K562 (cell line): Measurements from ENCODE around the gene EMC6. TPM values are rescaled to one million over a fixed set of nuclear protein-coding genes. Genes with fewer than 3 reads are reported as not detected.

Experiments
- ATAC-seq: fragments of 200-7000 bp; cut with Tn5 transposase; 3 replicates; pipeline ENCODE4 v1.9.1; 2020; ENCODE audit warnings: moderate library complexity
- BruUV-seq: library from RNA; stranded (reverse); fragments of 400-500 nt; replicated peaks from 2 replicates; lab custom pipeline; 2021; lab: Mats Ljungman, UMichigan
- CTCF ChIA-PET: fragments of 300-600 bp; formaldehyde crosslinking; extraction: SDS; loops from one replicate; lab custom pipeline; 2021; ENCODE audit warnings: low intra/inter-chr PET ratio; lab: Yijun Ruan, JAX
- POLR2A ChIA-PET: fragments of 300-600, 350-650 bp; sonication (Branson Sonifier 250); formaldehyde crosslinking; extraction: SDS; loops from one replicate; lab custom pipeline; 2021; ENCODE audit warnings: antibody characterized with exemption, inconsistent platforms; lab: Yijun Ruan, JAX
- DNase-seq, 4 experiments: peaks; one replicate each; pipeline versions ENCODE4 v3.0.0 to v3.0.0-alpha.2; 2011 to 2018; ENCODE audit warnings: low spot score in 3 of 4, mixed read lengths in 3 of 4; ENCODE audit errors: extremely low read depth in 1 of 4
- FAIRE-seq: peaks from 2 replicates; lab custom pipeline; 2011; peaks lifted over from hg19 to GRCh38; lab: Jason Lieb, UNC
- H2AFZ ChIP-seq: 2 replicates; pipeline ENCODE4 v1.6.0; 2011; ENCODE audit warnings: low read depth, low read length, control low read depth, inconsistent platforms
- H3K27ac ChIP-seq: fragments of 200-600 bp; 3 replicates; pipeline ENCODE4 v1.8.0; 2011; ENCODE audit warnings: low read depth, mild to moderate bottlenecking, control low read depth, inconsistent platforms, low read length, moderate library complexity, mixed read lengths; ENCODE audit errors: extremely low read depth
- H3K27me3 ChIP-seq, 2 experiments: fragments of 300-600 bp in 1 of 2; 2 replicates in 1 of 2; 3 replicates in 1 of 2; pipeline versions ENCODE4 v1.6.0 to v1.8.0; 2011; ENCODE audit warnings: inconsistent platforms in 2 of 2, low read length in 2 of 2, mild to moderate bottlenecking in 1 of 2, mixed read lengths in 1 of 2, moderate library complexity in 1 of 2; ENCODE audit not compliant: control insufficient read depth in 2 of 2, insufficient read depth in 2 of 2
- H3K36me3 ChIP-seq: fragments of 300-600 bp; 3 replicates; pipeline ENCODE4 v1.8.0; 2011; ENCODE audit warnings: mild to moderate bottlenecking, low read length, inconsistent platforms; ENCODE audit not compliant: control insufficient read depth, insufficient read depth
- H3K4me1 ChIP-seq, 2 experiments: fragments of 200-600 bp in 1 of 2; replicated peaks in 1 of 2; 2 replicates in 1 of 2; 3 replicates in 1 of 2; pipeline versions ENCODE4 v1.5.1 to v1.8.0; 2011; ENCODE audit warnings: inconsistent platforms in 2 of 2, low read length in 2 of 2, mild to moderate bottlenecking in 1 of 2, mixed read lengths in 1 of 2, moderate library complexity in 1 of 2; ENCODE audit not compliant: control insufficient read depth in 2 of 2, insufficient read depth in 2 of 2
- H3K4me2 ChIP-seq: 2 replicates; pipeline ENCODE4 v1.6.1; 2011; ENCODE audit warnings: low read length, control low read depth, inconsistent platforms, mixed read lengths; ENCODE audit not compliant: insufficient read depth
- H3K4me3 ChIP-seq: fragments of 200-600 bp; sonication (generic), shearing (Covaris generic); 2 replicates; pipeline ENCODE4 v1.5.1; 2016; ENCODE audit warnings: control low read depth, inconsistent platforms
- H3K79me2 ChIP-seq: fragments of 200-600 bp; 3 replicates; pipeline ENCODE4 v1.8.0; 2011; ENCODE audit warnings: low read length, inconsistent platforms; ENCODE audit not compliant: control insufficient read depth, insufficient read depth
- H3K9ac ChIP-seq, 2 experiments: 2 replicates each; pipeline versions ENCODE4 v1.6.0 to v1.6.1; 2011; ENCODE audit warnings: low read depth in 2 of 2, low read length in 2 of 2, control low read depth in 1 of 2, inconsistent platforms in 1 of 2, mild to moderate bottlenecking in 1 of 2, mixed read lengths in 1 of 2; ENCODE audit not compliant: insufficient read depth in 1 of 2
- H3K9me1 ChIP-seq: one replicate; pipeline ENCODE4 v1.6.0; 2011; ENCODE audit warnings: inconsistent platforms, mild to moderate bottlenecking, low read length, moderate library complexity; ENCODE audit not compliant: control insufficient read depth, insufficient read depth
- H3K9me3 ChIP-seq: replicated peaks from 2 replicates; pipeline ENCODE4 v1.5.1; 2011; ENCODE audit warnings: low read depth, low read length, inconsistent platforms; ENCODE audit not compliant: control insufficient read depth, insufficient read depth
- H4K20me1 ChIP-seq: replicated peaks from 2 replicates; pipeline ENCODE4 v1.6.1; 2011; ENCODE audit warnings: low read length, inconsistent platforms, mixed read lengths; ENCODE audit not compliant: control insufficient read depth, insufficient read depth
- DDX20 ChIP-seq: fragments of 450-650 bp; IDR thresholded peaks from 2 replicates; pipeline ENCODE4 v1.6.1; 2016; ENCODE audit warnings: missing genetic modification characterization, low read depth, mild to moderate bottlenecking, missing compliant biosample characterization, moderate library complexity
- FOSL1 ChIP-seq: fragments of 200-800 bp; sonication (Bioruptor generic); conservative IDR thresholded peaks from 2 replicates; pipeline ENCODE4 v1.6.1; 2016; ENCODE audit warnings: missing genetic modification characterization, missing compliant biosample characterization
- GATAD2B ChIP-seq: fragments of 450-650 bp; IDR thresholded peaks from 2 replicates; pipeline ENCODE4 v1.6.1; 2017; ENCODE audit warnings: mild to moderate bottlenecking, borderline replicate concordance
- NCOA4 ChIP-seq: fragments of 450-650 bp; IDR thresholded peaks from 2 replicates; pipeline ENCODE4 v1.6.1; 2018; ENCODE audit warnings: mild to moderate bottlenecking; ENCODE audit not compliant: partially characterized antibody
- YY1 ChIP-seq, 3 experiments: IDR thresholded peaks; 2 replicates each; pipeline ENCODE4 v1.6.1; 2011; ENCODE audit warnings: low read length in 2 of 3, mild to moderate bottlenecking in 2 of 3, moderate library complexity in 2 of 3, borderline replicate concordance in 1 of 3, control low read depth in 1 of 3, low read depth in 1 of 3; ENCODE audit not compliant: insufficient read depth in 3 of 3, insufficient replicate concordance in 2 of 3, control insufficient read depth in 1 of 3, insufficient read length in 1 of 3; ENCODE audit errors: extremely low read depth in 1 of 3
- ZBTB11 ChIP-seq, 3 experiments: fragments of 200-800 bp in 1 of 3; fragments of 250-450 bp in 1 of 3; fragments of 450-650 bp in 1 of 3; sonication (Bioruptor Pico) in 1 of 3; sonication (Bioruptor generic) in 1 of 3; formaldehyde crosslinking in 1 of 3; IDR thresholded peaks; 2 replicates each; pipeline versions ENCODE4 v1.6.1 to v1.8.0; 2016 to 2022; ENCODE audit warnings: mild to moderate bottlenecking in 2 of 3, missing genetic modification characterization in 2 of 3, missing compliant biosample characterization in 1 of 3, moderate library complexity in 1 of 3
- ZNF212 ChIP-seq: fragments of 450-650 bp; formaldehyde crosslinking; IDR thresholded peaks from 2 replicates; pipeline ENCODE4 v1.4.0; 2020; ENCODE audit warnings: mild to moderate bottlenecking
- ZNF263 ChIP-seq: sonication (generic); formaldehyde crosslinking; IDR thresholded peaks from 2 replicates; pipeline ENCODE4 v1.8.0; 2022; ENCODE audit warnings: mild to moderate bottlenecking, missing genetic modification reagents, borderline replicate concordance
- ZNF551 ChIP-seq: fragments of 250-450 bp; sonication (Bioruptor Pico); IDR thresholded peaks from 2 replicates; pipeline ENCODE4 v1.5.0; 2021; ENCODE audit warnings: mild to moderate bottlenecking, moderate library complexity
- WGBS: fragments of 100-300 bp; shearing (Covaris generic); methylation state at CpG from one replicate; pipeline ENCODE4 v1.1.6; 2016; ENCODE audit warnings: low coverage, mixed read lengths; ENCODE audit not compliant: insufficient coverage; ENCODE audit errors: missing lambda C conversion rate; 5-methylcytosine and 5-hydroxymethylcytosine counted together
- in situ Hi-C: fragments of 300-500 bp; cut with MboI; formaldehyde crosslinking; loops from 4 replicates; pipeline ENCODE4 v1.15.0; 2018; ENCODE audit warnings: inconsistent platforms, mixed read lengths
- intact Hi-C: fragments of 100-400 bp; cut with micrococcal nuclease; formaldehyde crosslinking; loops from 2 replicates; pipeline ENCODE4 v1.14.2; 2022
- polyA plus RNA-seq, 8 experiments: library from polyadenylated mRNA; depleted of rRNA in 4 of 8; stranded (reverse) in 5 of 8; unstranded in 3 of 8; fragments of >200 nt; fragmentation: Nextera tagmentation in 2 of 8; fragmentation: Illumina TruSeq in 1 of 8; extraction: Ambion mirVana in 2 of 8; extraction: Trizol in 1 of 8; gene quantifications; 2 replicates each; pipeline versions ENCODE4 v1.2.1 to v1.2.3, GENCODE V29; 2011 to 2014; ENCODE audit warnings: inconsistent platforms in 1 of 8, missing spikeins in 1 of 8
- total RNA-seq, 7 experiments: library from RNA; depleted of rRNA in 6 of 7; stranded (reverse); fragments of >200 nt in 6 of 7; fragmentation: Illumina TruSeq in 2 of 7; extraction: Trizol in 2 of 7; gene quantifications; 2 replicates each; pipeline versions ENCODE4 v1.2.1 to v1.2.3, GENCODE V29; 2011 to 2021; ENCODE audit warnings: low replicate concordance in 1 of 7

Gene EMC6
- total and polyA plus RNA-seq, 9 of the 15 experiments (the other 6 are each of a cell fraction or from before 2014, with no cell fraction given), result 2.9 to 136 (median 24.9) TPM

GRCh38 chr17:3679531-3680126 lies 11.0 kb downstream of the EMC6 start:
- ChIA-PET POLR2A (interaction anchor here (0.7 to 1.0 kb wide), 3 partner anchors 11 to 482 kb away, joined by 4 read pairs; no protein-coding TSS in a partner anchor), CTCF (no interaction called here)
- DNase-seq (no peak), FAIRE-seq (no peak), ATAC-seq (no peak)
- Histone ChIP-seq H3K4me3 (no peak overlapping the region), H3K27ac (no peak overlapping the region), H3K79me2 (no peaks in the 10 kb centered on the region), H3K27me3 (peaks cover 0 to 17% of the 10 kb centered on the region in 2 experiments; a peak in 2 of 5 replicates), H3K4me2 (no peak overlapping the region), H3K9me3 (no peaks in the 10 kb centered on the region), H3K9me1 (no peaks in the 10 kb centered on the region), H3K9ac (no peak overlapping the region), H3K36me3 (no peaks in the 10 kb centered on the region), H4K20me1 (no peaks in the 10 kb centered on the region), H2AFZ (no peak overlapping the region), H3K4me1 (peaks cover 0 to 20% of the 10 kb centered on the region in 2 experiments; a peak in 2 of 5 replicates)
- TF ChIP-seq GATAD2B (no peak), ZNF263 (CRISPR knock-in tag) (peak; percentile 91)
- intact Hi-C loops, result loop anchor here (10.0 kb wide), 1 partner anchor 635 kb away; no protein-coding TSS in a partner anchor
- in situ Hi-C loops, result loop anchor here (5.0 kb wide), 1 partner anchor 53 kb away; no protein-coding TSS in a partner anchor
- 10% methylated on average over 8 of the region's 20 CpGs for WGBS
- BruUV-seq, result no TSS peak

- FAIRE-seq, result no peak
- H3K9me3 ChIP-seq, result no peaks in the 10 kb centered on the region
- ChIA-PET CTCF (no interaction called here), POLR2A (no interaction called here)
- H3K9me1 ChIP-seq, result no peaks in the 10 kb centered on the region
- H3K4me3 ChIP-seq, result no peak overlapping the region
- H3K27ac ChIP-seq, result no peak overlapping the region
- intact Hi-C loops (loop anchor here (10.0 kb wide), 1 partner anchor 636 kb away; no protein-coding TSS in a partner anchor), in situ Hi-C loops (loop anchor here (5.0 kb wide), 1 partner anchor 51 kb away; no protein-coding TSS in a partner anchor)
- DNase-seq, result no peak
- no peaks in the 10 kb centered on the region for H4K20me1 ChIP-seq
- WGBS, result 26% methylated on average over 6 of the region's 12 CpGs
- no peak overlapping the region for H2AFZ ChIP-seq
- no TSS peak for BruUV-seq
- ATAC-seq, result no peak
- H3K36me3 ChIP-seq, result no peaks in the 10 kb centered on the region
- H3K27me3 ChIP-seq, result peaks cover 0 to 17% of the 10 kb centered on the region in 2 experiments; a peak in 2 of 5 replicates
- no peaks in the 10 kb centered on the region for H3K79me2 ChIP-seq
- H3K4me1 ChIP-seq, result peaks cover 0 to 23% of the 10 kb centered on the region in 2 experiments; a peak in 2 of 5 replicates
- H3K4me2 ChIP-seq, result no peak overlapping the region
- no peak overlapping the region for H3K9ac ChIP-seq
- no peak for TF ChIP-seq NCOA4
- TF ChIP-seq ZNF212, result no peak
- TF ChIP-seq YY1 (IDR thresholded peaks at IDR 0.05; ENCODE audit: borderline replicate concordance in 1 of 3, control insufficient read depth in 1 of 3, extremely low read depth in 1 of 3, insufficient read depth in 3 of 3, insufficient read length in 1 of 3, insufficient replicate concordance in 2 of 3, low read depth in 1 of 3, low read length in 2 of 3), result no peak
- no peak for TF ChIP-seq FOSL1 (tag)
- TF ChIP-seq ZNF551 (CRISPR knock-in tag), result no peak
- TF ChIP-seq DDX20 (tag), result no peak
- no peak for TF ChIP-seq ZBTB11 (CRISPR knock-in tag; IDR thresholded peaks at IDR 0.05)
These were observed 12.4 kb downstream of the EMC6 start for GRCh38 chr17:3681057-3681456.
